MG63 (cell line): Measurements from ENCODE around the gene PTPN18. TPM values are rescaled to one million over a fixed set of nuclear protein-coding genes. Genes with fewer than 3 reads are reported as not detected.
"Not testable (repeated sequence)": the region's sequence is repeated elsewhere in the genome, so short reads cannot be mapped to it uniquely, and the experiment has no call there.

Experiments used
- DNase-seq: peaks from one replicate; pipeline ENCODE4 v3.0.0-alpha.2; 2020
- H3K27me3 ChIP-seq: fragments of 250-450 bp; sonication (Bioruptor Pico); 2 replicates; pipeline ENCODE4 v1.5.1; 2020; ENCODE audit warnings: mild to moderate bottlenecking, moderate library complexity
- H3K36me3 ChIP-seq: fragments of 250-450 bp; sonication (Bioruptor Pico); 2 replicates; pipeline ENCODE4 v1.5.1; 2020; ENCODE audit warnings: mild to moderate bottlenecking, moderate library complexity
- H3K4me3 ChIP-seq: fragments of 250-450 bp; sonication (Bioruptor Pico); 2 replicates; pipeline ENCODE4 v1.5.1; 2020; ENCODE audit warnings: mild to moderate bottlenecking, moderate library complexity
- H3K9me3 ChIP-seq: fragments of 250-450 bp; sonication (Bioruptor Pico); 2 replicates; pipeline ENCODE4 v1.5.1; 2020; ENCODE audit warnings: mild to moderate bottlenecking, moderate library complexity
- total RNA-seq: library from RNA; depleted of rRNA; stranded (reverse); fragments of >200 nt; shearing (Covaris generic); gene quantifications from 2 replicates; pipeline ENCODE4 v1.2.3, GENCODE V29; 2014; ENCODE audit warnings: low replicate concordance; rRNA removed

PTPN18 gene, protein sequence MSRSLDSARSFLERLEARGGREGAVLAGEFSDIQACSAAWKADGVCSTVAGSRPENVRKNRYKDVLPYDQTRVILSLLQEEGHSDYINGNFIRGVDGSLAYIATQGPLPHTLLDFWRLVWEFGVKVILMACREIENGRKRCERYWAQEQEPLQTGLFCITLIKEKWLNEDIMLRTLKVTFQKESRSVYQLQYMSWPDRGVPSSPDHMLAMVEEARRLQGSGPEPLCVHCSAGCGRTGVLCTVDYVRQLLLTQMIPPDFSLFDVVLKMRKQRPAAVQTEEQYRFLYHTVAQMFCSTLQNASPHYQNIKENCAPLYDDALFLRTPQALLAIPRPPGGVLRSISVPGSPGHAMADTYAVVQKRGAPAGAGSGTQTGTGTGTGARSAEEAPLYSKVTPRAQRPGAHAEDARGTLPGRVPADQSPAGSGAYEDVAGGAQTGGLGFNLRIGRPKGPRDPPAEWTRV
- 8.4 and 66.1 TPM in 2 replicates for total RNA-seq

DNA sequence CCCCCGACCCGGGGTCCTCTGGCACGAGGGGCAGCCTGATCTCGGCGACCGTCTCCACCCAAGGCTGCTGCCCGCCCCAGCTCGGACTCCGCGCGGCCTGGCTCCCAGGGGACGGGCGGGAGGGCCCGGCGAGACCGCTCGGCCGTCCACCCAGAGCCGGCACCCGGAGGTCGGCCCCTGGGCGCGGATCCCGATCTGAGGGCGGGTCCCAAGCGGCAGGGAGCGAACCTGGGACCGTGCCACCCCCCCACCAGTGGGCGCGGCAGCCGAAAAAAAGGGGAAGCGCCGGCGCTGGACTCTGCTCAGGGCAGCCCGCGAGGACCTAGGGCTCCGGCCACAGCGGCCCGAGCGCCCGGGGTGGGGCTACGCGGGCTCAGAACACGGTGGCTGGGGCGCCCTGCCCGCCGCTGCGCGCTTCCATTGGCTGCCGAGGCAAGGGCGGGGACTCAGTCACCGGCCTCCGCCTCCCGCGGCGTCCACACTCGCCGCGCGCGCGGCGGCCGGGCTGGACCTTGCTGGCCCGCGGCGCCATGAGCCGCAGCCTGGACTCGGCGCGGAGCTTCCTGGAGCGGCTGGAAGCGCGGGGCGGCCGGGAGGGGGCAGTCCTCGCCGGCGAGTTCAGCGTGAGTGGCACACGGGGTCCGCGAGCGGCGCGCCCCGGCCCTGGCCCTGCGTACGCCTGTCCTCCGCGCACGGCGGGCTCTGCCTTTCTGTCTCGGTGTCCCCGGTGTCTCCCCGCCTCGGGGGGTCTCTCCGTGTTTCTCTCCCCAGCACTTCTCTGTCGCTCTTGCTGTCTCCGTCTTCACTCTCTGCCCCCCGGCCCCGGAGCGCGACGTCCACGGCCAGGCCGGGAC is at the start of gene PTPN18:
PTPN18 (plus strand) TSS at position 479 of the 854 bp plus-strand sequence; CDS start at position 531, 52 bp downstream.
- Histone ChIP-seq H3K4me3 (peak within 1 kb of the TSS; percentile 65), H3K36me3 (no peaks in the 10 kb centered on the region), H3K9me3 (no peaks in the 10 kb centered on the region), H3K27me3 (no peaks in the 10 kb centered on the region)
- peak; percentile 89 for DNase-seq

DNA sequence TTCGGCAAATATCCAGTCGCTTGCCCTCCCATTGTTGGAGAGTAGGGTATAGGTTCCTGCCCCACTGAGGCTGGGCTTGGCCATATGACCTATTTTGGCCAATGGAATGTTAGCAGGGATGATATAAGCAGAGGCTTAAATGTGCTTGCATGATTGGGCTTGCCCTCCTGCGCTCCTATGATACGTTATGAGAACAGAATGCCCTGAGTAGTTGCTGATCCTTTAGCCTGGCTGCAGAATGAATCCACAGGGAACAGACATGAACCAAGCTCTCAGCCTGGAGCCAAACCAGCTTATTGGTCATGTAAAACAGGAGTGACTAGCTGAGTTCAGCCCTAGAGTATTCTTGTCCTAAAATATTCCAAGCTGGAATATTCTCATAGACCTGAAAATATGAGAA is 48.0 kb upstream of the PTPN18 start:
- Histone ChIP-seq H3K4me3 (no peak overlapping the region), H3K36me3 (no peaks in the 10 kb centered on the region), H3K27me3 (peaks cover 4% of the 10 kb centered on the region; the same call in 1 of the 2 replicates), H3K9me3 (no peaks in the 10 kb centered on the region)
- no peak for DNase-seq

DNA sequence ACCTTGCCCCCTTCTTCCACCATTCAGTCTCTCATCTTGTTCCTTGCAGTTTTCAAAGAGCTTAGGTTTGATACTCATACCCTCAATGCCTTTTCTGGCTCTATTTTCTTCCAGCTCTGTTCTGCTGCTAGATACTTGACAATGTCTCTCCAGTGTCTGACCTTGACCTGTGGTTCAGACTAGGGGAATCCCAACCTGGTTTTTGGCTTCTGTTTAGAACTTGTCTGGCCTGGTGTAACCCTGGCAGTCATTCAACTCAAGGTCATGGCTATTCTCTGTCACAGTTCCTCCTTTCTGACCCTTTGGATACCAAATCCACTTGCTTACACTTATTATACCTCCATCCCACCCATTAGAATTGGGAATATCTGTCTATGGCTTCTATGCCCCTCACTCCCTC is 45.0 kb upstream of the PTPN18 start:
- DNase-seq: no peak
- H3K36me3 ChIP-seq: no peaks in the 10 kb centered on the region
- H3K4me3 ChIP-seq: no peak overlapping the region
- H3K9me3 ChIP-seq: no peaks in the 10 kb centered on the region
- 0 out of 2 replicates have a peak, but pooled peaks cover 2% of the 10 kb centered on the region for H3K27me3 ChIP-seq

DNA sequence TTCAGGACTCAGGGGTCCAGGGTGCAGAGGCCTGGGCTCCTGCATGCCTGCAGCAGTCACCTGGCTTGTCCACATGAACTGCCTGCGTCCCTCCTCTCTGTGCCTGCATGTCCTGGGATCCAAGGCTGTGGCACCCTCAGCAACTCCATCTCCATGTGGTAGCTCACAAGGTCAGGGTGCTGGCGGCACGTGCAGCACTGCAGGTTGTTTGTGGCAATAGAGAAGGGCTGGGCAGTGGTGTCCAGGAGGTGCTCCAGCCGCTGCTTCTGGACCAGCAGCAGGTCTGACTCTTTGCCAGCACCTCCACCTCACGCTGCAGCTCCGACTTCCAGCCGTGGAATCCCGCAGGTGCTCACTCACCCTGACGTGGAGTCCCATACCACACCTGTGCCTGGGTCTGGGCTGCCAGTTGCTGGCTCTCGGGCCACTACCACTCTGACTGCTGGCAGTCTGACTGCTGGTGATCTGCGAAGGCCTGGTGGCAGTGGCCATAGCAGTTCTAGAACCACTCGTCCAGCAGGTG is 42.0 kb upstream of the PTPN18 start:
- Histone ChIP-seq H3K27me3 (0 out of 2 replicates have a peak, but pooled peaks cover under 1% of the 10 kb centered on the region), H3K9me3 (no peaks in the 10 kb centered on the region), H3K36me3 (no peaks in the 10 kb centered on the region), H3K4me3 (no peak overlapping the region)
- DNase-seq: no peak

DNA sequence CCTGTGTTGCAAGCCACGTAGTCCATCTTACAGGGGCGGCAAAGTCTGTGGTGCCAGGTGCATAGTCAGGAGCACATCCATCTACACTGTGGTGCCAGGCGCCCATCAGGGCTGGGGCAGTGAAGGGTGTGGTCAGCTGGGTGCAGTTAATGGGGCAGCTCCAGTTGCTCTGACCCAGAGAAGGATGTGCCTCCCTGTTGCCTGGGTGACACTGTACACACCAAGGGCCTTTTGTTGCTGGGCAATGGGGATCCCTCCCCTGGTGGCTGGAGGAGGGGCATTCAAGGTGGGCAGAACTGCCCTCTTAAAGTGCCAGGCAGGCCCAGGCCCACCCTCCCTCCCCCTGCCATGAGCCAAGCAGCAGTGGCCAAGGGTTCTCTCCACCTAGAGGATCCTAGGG is 41.5 kb upstream of the PTPN18 start:
- no peak for DNase-seq
- Histone ChIP-seq H3K27me3 (no peaks in the 10 kb centered on the region), H3K9me3 (no peaks in the 10 kb centered on the region), H3K4me3 (no peak overlapping the region), H3K36me3 (no peaks in the 10 kb centered on the region)

DNA sequence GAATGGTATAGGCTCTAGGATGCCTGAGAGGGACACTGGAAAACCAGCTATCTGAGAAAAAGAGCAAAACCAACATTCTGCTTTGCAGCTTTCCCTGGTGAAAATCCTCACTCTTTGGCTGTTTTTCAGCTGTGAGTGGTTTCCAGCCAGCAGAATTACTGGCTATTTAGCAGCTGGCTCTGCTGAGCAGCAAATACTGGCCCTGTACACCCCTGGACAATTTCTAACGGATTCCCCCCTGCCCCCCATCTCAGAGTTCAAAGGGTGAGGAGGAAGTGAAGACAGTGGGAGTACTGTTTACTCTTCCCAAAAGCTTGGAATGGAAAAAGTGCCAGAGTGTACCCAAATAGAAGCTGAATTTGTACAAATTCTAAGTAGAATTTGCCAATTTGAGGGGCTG is 39.3 kb upstream of the PTPN18 start:
- Histone ChIP-seq H3K9me3 (no peaks in the 10 kb centered on the region), H3K27me3 (no peaks in the 10 kb centered on the region), H3K36me3 (no peaks in the 10 kb centered on the region), H3K4me3 (no peak overlapping the region)
- no peak for DNase-seq

DNA sequence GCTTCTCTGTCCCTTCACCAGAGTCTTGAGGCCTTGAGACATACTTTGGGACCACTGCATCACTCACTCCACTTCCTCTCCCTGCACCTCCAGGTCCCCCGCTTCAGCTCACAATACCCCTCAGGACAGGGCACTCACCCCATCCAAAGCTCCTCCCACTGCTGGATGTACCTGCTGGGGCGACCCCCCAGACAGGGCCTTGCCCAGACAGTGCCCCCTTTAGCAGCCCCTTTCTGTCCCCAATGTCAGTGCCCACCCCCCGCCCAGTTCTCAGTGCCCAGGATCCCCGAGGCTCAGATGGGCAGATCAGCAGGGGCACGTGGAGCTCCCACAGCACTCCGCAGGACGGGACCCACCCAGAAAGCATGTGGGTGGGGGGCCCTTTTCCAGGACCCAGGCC is 37.0 kb upstream of the PTPN18 start:
- DNase-seq: no peak
- Histone ChIP-seq H3K36me3 (no peaks in the 10 kb centered on the region), H3K4me3 (no peak overlapping the region), H3K9me3 (no peaks in the 10 kb centered on the region), H3K27me3 (peaks cover 1% of the 10 kb centered on the region; the same call in 1 of the 2 replicates)

DNA sequence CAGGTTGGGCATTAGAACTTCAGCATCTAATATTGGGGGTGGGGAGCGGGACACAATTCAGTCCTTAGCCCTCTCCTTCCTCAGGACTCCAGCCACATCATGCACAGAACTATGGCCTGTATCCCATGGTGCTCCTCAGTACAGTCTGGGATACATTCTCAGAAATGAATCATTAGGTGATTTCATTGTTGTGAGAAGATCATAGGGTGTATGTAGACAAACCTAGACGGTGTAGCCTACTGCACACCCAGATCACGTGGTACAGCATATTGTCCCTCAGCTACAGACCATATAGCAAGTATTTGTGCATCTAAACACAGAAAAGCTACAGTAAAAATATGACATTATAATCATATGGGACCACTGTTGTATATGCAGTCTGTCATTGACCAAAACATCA is 36.3 kb upstream of the PTPN18 start:
- Histone ChIP-seq H3K9me3 (no peaks in the 10 kb centered on the region), H3K27me3 (peaks cover 5% of the 10 kb centered on the region; the same call in 1 of the 2 replicates), H3K4me3 (no peak overlapping the region), H3K36me3 (no peaks in the 10 kb centered on the region)
- no peak for DNase-seq

DNA sequence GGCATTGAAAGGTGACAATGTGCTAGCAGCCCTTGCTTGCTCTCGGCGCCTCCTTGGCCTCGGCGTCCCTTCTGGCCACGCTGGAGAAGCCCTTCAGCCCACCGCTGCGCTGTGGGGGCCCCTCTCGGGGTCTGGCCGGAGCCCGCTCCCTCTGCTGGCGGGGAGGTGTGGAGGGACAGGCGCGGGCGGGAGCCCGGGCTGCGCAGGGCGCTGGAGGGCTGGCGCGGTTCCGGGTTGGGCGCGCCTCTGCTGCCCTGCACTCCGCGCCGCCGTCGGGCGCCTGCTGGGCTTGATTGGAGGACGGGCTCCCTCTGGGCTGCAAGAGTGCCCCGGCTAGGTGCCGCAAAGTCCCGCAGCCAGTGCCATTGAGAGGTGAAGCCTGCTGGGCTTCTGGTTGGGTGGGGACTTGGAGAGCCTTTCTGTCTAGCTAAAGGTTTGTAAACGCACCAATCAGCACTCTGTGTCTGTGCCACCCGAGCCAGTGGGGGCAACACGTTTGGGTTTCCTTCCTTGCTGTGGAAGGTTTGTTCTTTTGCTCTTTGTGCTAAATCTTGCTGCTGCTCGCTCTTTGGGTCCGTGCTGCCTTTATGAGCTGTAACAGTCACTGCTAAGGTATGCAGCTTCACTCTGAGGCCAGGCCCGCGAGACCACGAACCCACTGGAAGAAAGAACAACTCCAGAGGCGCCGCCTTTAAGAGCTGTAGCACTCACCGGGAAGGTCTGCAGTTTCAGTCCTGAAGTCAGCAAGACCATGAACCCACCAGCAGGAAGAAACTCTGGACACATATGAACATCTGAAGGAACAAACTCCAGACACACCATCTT is 27.9 kb upstream of the PTPN18 start:
- Histone ChIP-seq H3K4me3 (0 out of 2 replicates have a peak overlapping the region, but pooled peaks have one; percentile 16), H3K27me3 (peaks cover 10% of the 10 kb centered on the region), H3K36me3 (no peaks in the 10 kb centered on the region), H3K9me3 (no peaks in the 10 kb centered on the region)
- peak; percentile 73 for DNase-seq

DNA sequence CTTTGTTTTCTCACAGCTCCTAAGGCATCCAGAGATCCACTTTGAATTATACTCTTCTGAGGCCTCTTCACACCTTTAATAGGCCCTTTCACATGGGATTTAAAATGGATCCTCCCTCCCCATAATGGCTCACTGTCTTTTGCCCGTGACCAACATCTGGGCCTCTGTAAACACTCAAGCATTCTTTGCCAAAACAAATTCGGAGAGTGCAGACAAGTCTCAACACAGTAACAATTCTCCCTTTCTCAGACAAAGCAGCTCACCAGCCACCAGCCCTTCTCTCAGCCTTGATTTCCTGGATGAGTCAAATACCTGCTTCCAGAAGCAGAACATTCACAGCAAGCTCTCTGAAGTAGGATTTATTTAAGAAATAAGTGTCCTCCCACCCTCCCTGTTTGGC is 27.1 kb upstream of the PTPN18 start:
- no peak overlapping the region for H3K4me3 ChIP-seq
- no peaks in the 10 kb centered on the region for H3K9me3 ChIP-seq
- DNase-seq: no peak
- peaks cover 10% of the 10 kb centered on the region for H3K27me3 ChIP-seq
- no peaks in the 10 kb centered on the region for H3K36me3 ChIP-seq

DNA sequence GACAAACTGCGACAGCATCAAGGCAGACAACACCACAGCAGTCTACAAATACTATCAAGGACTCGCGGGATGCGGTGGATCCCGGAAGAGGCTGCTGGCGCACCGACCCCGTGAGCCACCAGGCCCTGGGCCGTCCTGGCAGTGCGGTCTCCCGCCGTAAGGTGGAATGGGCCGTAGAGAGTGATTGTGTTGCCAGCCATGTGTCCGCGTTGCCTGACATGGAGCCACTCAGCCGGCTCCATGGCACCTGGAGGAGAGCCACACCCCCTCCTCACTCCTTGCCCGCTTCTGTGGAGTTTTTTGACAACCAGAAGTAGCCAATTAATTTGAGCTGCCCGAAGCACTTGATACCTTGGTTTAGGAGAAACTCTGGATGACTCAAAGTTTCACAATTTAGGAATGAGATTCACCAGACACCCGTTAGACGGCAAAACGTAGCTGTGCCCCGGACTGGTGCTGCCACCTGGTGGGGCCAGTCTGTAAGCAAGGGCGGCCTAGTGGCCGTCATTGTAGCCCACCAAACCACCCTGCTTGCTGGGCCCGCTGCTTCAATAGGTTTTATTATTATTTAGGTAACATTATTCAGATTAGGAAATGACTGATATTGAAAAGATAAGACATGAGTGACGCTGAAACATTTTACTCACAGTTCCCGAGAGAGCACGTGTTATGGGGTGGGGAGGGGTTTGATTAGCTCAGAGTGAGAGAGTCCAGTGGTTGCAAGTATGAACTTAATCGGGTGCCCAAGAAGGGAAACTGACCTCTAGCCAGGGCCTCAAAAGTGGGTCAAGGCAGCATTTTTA is 23.4 kb upstream of the PTPN18 start:
- H3K27me3 ChIP-seq: peaks cover 2% of the 10 kb centered on the region; the same call in 1 of the 2 replicates
- no peaks in the 10 kb centered on the region for H3K9me3 ChIP-seq
- no peak overlapping the region for H3K4me3 ChIP-seq
- no peaks in the 10 kb centered on the region for H3K36me3 ChIP-seq
- peak; percentile 78 for DNase-seq

DNA sequence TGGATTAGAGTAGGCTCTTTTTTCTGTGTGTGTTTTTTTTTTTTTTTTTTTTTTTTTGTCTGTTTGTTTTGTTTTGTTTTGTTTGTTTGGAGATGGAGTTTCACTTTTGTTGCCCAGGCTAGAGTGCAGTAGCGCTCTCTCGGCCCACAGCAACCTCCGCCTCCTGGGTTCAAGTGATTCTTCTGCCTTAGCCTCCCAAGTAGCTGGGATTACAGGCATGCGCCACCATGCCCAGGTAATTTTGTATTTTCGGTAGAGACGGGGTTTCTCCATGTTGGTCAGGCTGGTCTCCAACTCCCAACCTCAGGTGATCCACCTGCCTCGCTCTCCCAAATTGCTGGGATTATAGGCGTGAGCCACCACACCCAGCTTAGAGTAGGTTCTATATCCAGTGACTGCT is 22.6 kb upstream of the PTPN18 start:
- DNase-seq, H3K27me3 ChIP-seq: not testable (repeated sequence)

DNA sequence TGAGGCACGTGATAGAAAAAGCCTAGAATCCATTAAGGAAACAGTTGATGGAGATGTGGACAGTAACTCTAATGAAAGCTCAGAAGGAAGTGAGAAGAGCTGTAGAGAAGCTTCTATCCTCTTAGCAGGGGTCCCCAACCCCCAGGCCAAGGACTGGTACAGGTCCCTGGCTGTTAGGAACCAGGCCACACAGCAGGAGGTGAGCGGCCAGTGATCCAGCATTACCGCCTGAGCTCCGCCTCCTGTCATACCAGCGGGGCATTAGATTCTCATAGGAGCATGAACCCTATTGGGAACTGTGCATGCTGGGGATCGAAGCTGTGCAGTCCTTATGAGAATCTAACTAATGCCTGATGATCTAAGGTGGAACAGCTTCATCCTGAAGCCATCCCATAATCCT is 21.8 kb upstream of the PTPN18 start:
- Histone ChIP-seq H3K36me3 (no peaks in the 10 kb centered on the region), H3K27me3 (peaks cover 2% of the 10 kb centered on the region; the same call in 1 of the 2 replicates), H3K4me3 (no peak overlapping the region), H3K9me3 (no peaks in the 10 kb centered on the region)
- no peak for DNase-seq

More for the DNA sequence above, 22.6 kb upstream of the PTPN18 start:
- H3K4me3 ChIP-seq, H3K36me3 ChIP-seq, H3K9me3 ChIP-seq: not testable (repeated sequence)

DNA sequence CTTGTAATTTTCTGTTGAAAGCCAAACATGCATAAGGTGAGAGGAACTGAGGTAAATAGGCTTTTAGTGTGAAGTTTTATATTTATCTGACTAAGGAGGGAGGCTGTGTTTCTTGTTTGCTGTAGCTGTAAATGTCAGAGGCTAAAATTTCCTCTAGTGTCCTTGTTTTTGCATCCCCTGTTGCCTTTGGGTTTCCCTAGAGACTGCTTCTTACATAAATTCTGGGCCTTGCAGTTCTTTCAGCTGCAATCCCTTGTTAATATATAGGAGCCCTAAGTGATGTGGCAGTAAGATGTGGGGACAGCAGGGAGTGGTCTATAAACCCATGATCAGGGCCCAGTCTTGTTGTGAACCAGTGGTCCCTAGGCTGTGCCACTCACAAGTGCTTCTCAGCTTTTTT is 20.6 kb upstream of the PTPN18 start:
- peaks cover 2% of the 10 kb centered on the region; the same call in 1 of the 2 replicates for H3K27me3 ChIP-seq
- no peak for DNase-seq
- H3K36me3 ChIP-seq: no peaks in the 10 kb centered on the region
- no peaks in the 10 kb centered on the region for H3K9me3 ChIP-seq
- no peak overlapping the region for H3K4me3 ChIP-seq

DNA sequence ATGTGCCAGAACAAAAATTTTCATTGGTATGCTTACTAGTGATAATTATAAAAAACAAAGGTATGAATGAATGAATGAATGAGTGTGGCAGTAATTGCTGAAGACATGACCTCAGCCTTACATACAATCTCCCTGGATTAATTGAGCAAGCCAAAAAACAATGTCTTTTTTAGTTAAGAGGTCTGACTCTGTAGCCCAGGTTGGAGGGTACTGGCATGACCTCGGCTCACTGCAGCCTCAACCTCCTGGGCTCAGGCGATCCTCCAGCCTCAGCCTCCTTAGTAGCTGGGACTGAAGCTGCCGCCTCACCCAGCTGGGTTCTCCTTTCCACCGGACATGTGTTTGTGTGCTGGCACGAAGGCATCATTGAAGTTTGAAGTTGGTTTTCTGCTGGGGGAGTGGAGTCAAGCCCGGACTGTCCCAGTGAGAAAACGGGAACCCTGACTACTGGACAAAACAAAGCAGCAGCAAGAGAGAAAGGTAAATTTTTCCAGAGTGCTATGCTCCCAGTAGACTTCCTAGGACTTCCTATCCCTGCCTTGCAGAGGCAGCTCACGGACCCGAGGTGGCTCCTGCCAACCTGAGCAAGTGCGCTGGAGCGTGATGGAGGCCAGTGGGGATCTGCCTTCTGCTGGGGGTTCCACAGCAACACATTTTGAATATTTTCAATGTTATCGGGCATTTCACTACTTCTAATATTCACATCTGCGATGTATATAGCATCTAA is 19.5 kb upstream of the PTPN18 start:
- Histone ChIP-seq H3K36me3 (no peaks in the 10 kb centered on the region), H3K4me3 (no peak overlapping the region), H3K9me3 (no peaks in the 10 kb centered on the region), H3K27me3 (peaks cover 2% of the 10 kb centered on the region; the same call in 1 of the 2 replicates)
- DNase-seq: no peak
